Measurements from ENCODE around the gene OLFML2B. TPM values are rescaled to one million over a fixed set of nuclear protein-coding genes. Genes with fewer than 3 reads are reported as not detected.

Gene OLFML2B
- total RNA-seq, 2 donors from 2014 or later, result 32.2 to 46.6 TPM

- DNase-seq (ENCODE audit: low spot score) (no peak), ATAC-seq (ENCODE audit: insufficient number of reproducible peaks, low FRiP score, low read depth) (no peak)
- Histone ChIP-seq H3K4me3 (no peak overlapping the region), H3K4me1 (ENCODE audit: control insufficient read depth in 1 of 2, low read depth in 2 of 2) (peaks cover 5 to 35% of the 10 kb centered on the region in 2 donors), H3K9me3 (no peaks in the 10 kb centered on the region), H3K36me3 (peaks cover 8% of the 10 kb centered on the region), H3K27ac (no peak overlapping the region), H3K27me3 (replicated peaks; ENCODE audit: insufficient read depth) (no peaks in the 10 kb centered on the region)
- TF ChIP-seq, protein P1, sequence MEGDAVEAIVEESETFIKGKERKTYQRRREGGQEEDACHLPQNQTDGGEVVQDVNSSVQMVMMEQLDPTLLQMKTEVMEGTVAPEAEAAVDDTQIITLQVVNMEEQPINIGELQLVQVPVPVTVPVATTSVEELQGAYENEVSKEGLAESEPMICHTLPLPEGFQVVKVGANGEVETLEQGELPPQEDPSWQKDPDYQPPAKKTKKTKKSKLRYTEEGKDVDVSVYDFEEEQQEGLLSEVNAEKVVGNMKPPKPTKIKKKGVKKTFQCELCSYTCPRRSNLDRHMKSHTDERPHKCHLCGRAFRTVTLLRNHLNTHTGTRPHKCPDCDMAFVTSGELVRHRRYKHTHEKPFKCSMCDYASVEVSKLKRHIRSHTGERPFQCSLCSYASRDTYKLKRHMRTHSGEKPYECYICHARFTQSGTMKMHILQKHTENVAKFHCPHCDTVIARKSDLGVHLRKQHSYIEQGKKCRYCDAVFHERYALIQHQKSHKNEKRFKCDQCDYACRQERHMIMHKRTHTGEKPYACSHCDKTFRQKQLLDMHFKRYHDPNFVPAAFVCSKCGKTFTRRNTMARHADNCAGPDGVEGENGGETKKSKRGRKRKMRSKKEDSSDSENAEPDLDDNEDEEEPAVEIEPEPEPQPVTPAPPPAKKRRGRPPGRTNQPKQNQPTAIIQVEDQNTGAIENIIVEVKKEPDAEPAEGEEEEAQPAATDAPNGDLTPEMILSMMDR (IDR thresholded peaks at IDR 0.05), result no peak
These were observed 17.6 kb downstream of the OLFML2B start for GRCh38 chr1:162006081-162006480.

DNA sequence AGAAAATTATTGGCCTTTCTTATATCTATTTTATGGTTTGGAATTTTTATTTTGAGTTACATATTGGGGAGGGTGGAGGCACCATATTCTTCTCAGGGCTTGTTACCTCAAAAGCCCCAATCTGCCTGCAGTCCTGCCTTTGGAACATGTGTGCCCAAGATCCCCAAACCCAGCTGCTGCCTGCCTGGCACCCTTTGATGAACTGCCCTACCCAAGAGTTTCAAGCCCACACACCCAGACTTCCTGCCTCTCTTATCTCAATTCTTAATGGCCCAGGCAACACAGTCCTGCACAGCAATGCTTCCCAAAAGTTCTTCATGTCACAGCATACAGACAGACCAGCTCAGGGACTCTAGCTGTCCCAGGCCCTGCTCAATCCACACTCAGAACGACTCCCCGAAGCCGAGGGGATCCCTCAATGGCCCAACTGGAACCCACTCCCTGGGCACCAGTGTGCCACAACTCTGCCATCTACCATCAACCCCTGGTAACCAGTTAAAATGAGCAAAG, 19.2 kb downstream of the OLFML2B start:
- DNase-seq (ENCODE audit: low spot score), result no peak
- peaks cover 11% of the 10 kb centered on the region for H3K36me3 ChIP-seq
- no peak for ATAC-seq (ENCODE audit: insufficient number of reproducible peaks, low FRiP score, low read depth)
- H3K27ac ChIP-seq, result peak overlapping the region in 1 of 2 donors; percentile 45
- TF ChIP-seq, protein P1 (IDR thresholded peaks at IDR 0.05), result no peak
- no peaks in the 10 kb centered on the region for H3K27me3 ChIP-seq (replicated peaks; ENCODE audit: insufficient read depth)
- H3K4me3 ChIP-seq, result no peak overlapping the region
- no peaks in the 10 kb centered on the region for H3K9me3 ChIP-seq
- H3K4me1 ChIP-seq (ENCODE audit: control insufficient read depth in 1 of 2, low read depth in 2 of 2), result peaks cover 3 to 19% of the 10 kb centered on the region in 2 donors

DNA sequence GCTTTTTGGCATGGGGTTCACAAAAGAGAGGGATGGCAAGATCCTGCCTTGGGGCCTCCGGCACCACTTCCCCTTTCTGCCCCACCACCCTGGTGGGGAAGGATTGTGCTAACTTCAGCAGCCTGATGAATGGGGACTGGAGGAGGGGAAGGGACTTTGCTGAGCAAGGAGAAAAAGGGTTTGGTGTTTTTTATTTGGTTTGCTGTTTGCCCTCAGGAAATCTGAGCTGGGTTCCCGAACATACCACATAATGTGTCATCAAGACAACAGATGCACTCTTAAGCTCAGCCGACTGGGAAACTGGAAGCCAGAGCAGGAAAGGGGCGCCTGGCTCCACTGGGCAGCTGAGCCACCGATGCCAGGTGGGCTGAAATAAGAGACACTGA, 19.8 kb downstream of the OLFML2B start:
- Histone ChIP-seq H3K4me3 (peak overlapping the region; percentile 40), H3K9me3 (no peaks in the 10 kb centered on the region), H3K36me3 (peaks cover 11% of the 10 kb centered on the region), H3K27me3 (replicated peaks; ENCODE audit: insufficient read depth) (no peaks in the 10 kb centered on the region), H3K27ac (peak overlapping the region in 1 of 2 donors; percentile 49), H3K4me1 (ENCODE audit: control insufficient read depth in 1 of 2, low read depth in 2 of 2) (peaks cover 0 to 12% of the 10 kb centered on the region in 2 donors)
- ATAC-seq (ENCODE audit: insufficient number of reproducible peaks, low FRiP score, low read depth) (no peak), DNase-seq (ENCODE audit: low spot score) (no peak)
- TF ChIP-seq, protein P1 (IDR thresholded peaks at IDR 0.05), result no peak

- Histone ChIP-seq H3K36me3 (peaks cover 15% of the 10 kb centered on the region), H3K4me1 (ENCODE audit: control insufficient read depth in 1 of 2, low read depth in 2 of 2) (peaks cover 0 to 6% of the 10 kb centered on the region in 2 donors), H3K4me3 (peak overlapping the region; percentile 40), H3K27ac (peak overlapping the region in 1 of 2 donors; percentile 49), H3K9me3 (no peaks in the 10 kb centered on the region), H3K27me3 (replicated peaks; ENCODE audit: insufficient read depth) (no peaks in the 10 kb centered on the region)
- TF ChIP-seq, protein P1 (IDR thresholded peaks at IDR 0.05), result no peak
- DNase-seq (ENCODE audit: low spot score) (no peak), ATAC-seq (ENCODE audit: insufficient number of reproducible peaks, low FRiP score, low read depth) (no peak)
These were observed 20.4 kb downstream of the OLFML2B start for GRCh38 chr1:162003061-162003829.

- Histone ChIP-seq H3K9me3 (no peaks in the 10 kb centered on the region), H3K27me3 (replicated peaks; ENCODE audit: insufficient read depth) (no peaks in the 10 kb centered on the region), H3K27ac (no peak overlapping the region), H3K4me3 (no peak overlapping the region), H3K4me1 (ENCODE audit: control insufficient read depth in 1 of 2, low read depth in 2 of 2) (no peaks in the 10 kb centered on the region), H3K36me3 (peaks cover 21% of the 10 kb centered on the region)
- DNase-seq (ENCODE audit: low spot score) (no peak), ATAC-seq (ENCODE audit: insufficient number of reproducible peaks, low FRiP score, low read depth) (no peak)
- TF ChIP-seq, protein P1 (IDR thresholded peaks at IDR 0.05), result no peak
These were observed 23.6 kb downstream of the OLFML2B start for GRCh38 chr1:162000053-162000420.
